ENCODE results near the gene TMEM89.

The TMEM89 gene

DNA sequence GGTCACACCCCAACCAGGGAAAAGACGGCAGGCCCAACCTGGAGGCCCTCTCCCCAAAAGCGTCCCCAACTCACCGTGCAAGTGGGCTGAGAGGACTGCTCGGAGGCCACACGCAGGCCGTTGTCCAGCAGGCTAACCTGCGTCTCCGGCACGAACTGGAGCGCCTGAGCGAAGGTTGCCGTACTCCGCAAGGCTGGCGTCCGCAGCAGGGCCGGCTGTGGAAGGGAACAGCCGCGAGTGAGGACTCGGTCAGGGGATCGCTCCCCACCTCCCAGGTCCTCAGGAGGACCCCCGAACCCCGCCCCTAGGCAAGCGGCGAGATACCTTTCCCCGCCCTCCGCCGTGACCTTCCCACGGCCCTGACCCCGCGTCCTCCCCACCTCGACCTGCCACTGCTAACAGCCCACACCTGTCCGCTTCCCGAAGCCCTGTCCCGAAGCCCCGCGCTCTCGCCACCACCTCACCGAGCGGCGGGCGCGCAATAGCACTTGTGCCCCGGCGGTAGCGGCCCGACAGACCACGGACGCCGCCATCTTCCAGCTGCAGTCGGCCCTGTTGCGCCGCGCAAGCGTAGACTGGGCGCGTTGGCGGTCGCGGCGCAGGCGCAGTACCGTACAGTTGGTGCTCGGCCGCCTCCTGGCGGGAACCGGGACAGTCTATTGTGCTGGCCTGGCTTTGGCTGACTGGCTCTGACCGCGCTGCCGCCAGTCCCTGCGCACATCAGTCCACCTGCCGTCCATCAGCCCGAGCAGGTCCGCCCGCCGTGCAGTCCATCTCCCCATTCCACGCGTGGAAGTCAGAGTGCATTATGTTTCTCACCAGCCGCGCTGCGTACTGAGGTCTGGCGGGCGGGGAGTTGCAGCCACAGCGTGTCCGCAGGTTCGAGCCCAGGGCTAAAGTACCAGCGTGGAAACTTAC lies 12.2 kb downstream of the TMEM89 start, which contains the start of gene UQCRC1 (continued):
- TF ChIP-seq ZNF140 (tag by site-specific recombination; IDR thresholded peaks at IDR 0.05) = no peak
- TF ChIP-seq HOXA7 (CRISPR knock-in tag; IDR thresholded peaks at IDR 0.05; ENCODE audit: borderline replicate concordance) = no peak
- TF ChIP-seq, protein P1, sequence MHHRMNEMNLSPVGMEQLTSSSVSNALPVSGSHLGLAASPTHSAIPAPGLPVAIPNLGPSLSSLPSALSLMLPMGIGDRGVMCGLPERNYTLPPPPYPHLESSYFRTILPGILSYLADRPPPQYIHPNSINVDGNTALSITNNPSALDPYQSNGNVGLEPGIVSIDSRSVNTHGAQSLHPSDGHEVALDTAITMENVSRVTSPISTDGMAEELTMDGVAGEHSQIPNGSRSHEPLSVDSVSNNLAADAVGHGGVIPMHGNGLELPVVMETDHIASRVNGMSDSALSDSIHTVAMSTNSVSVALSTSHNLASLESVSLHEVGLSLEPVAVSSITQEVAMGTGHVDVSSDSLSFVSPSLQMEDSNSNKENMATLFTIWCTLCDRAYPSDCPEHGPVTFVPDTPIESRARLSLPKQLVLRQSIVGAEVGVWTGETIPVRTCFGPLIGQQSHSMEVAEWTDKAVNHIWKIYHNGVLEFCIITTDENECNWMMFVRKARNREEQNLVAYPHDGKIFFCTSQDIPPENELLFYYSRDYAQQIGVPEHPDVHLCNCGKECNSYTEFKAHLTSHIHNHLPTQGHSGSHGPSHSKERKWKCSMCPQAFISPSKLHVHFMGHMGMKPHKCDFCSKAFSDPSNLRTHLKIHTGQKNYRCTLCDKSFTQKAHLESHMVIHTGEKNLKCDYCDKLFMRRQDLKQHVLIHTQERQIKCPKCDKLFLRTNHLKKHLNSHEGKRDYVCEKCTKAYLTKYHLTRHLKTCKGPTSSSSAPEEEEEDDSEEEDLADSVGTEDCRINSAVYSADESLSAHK (tag by site-specific recombination; IDR thresholded peaks at IDR 0.05) = no peak
- TF ChIP-seq ZNF571 (tag by site-specific recombination; IDR thresholded peaks at IDR 0.05) = no peak
- no peak for TF ChIP-seq ZNF146 (tag by site-specific recombination; IDR thresholded peaks at IDR 0.05)
- TF ChIP-seq ZNF701 (tag by site-specific recombination; IDR thresholded peaks at IDR 0.05) = no peak
- no peak for TF ChIP-seq ZNF585B (tag by site-specific recombination; IDR thresholded peaks at IDR 0.05)
- TF ChIP-seq ZNF561 (tag by site-specific recombination; IDR thresholded peaks at IDR 0.05; ENCODE audit: borderline replicate concordance) = no peak
- TF ChIP-seq, protein P2, sequence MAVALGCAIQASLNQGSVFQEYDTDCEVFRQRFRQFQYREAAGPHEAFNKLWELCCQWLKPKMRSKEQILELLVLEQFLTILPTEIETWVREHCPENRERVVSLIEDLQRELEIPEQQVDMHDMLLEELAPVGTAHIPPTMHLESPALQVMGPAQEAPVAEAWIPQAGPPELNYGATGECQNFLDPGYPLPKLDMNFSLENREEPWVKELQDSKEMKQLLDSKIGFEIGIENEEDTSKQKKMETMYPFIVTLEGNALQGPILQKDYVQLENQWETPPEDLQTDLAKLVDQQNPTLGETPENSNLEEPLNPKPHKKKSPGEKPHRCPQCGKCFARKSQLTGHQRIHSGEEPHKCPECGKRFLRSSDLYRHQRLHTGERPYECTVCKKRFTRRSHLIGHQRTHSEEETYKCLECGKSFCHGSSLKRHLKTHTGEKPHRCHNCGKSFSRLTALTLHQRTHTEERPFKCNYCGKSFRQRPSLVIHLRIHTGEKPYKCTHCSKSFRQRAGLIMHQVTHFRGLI (tag by site-specific recombination; IDR thresholded peaks at IDR 0.05) = no peak
- TF ChIP-seq, protein P3, sequence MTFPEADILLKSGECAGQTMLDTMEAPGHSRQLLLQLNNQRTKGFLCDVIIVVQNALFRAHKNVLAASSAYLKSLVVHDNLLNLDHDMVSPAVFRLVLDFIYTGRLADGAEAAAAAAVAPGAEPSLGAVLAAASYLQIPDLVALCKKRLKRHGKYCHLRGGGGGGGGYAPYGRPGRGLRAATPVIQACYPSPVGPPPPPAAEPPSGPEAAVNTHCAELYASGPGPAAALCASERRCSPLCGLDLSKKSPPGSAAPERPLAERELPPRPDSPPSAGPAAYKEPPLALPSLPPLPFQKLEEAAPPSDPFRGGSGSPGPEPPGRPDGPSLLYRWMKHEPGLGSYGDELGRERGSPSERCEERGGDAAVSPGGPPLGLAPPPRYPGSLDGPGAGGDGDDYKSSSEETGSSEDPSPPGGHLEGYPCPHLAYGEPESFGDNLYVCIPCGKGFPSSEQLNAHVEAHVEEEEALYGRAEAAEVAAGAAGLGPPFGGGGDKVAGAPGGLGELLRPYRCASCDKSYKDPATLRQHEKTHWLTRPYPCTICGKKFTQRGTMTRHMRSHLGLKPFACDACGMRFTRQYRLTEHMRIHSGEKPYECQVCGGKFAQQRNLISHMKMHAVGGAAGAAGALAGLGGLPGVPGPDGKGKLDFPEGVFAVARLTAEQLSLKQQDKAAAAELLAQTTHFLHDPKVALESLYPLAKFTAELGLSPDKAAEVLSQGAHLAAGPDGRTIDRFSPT (tag by site-specific recombination; IDR thresholded peaks at IDR 0.05) = no peak
- TF ChIP-seq ZNF654 (tag by site-specific recombination; IDR thresholded peaks at IDR 0.05; ENCODE audit: low read depth) = no peak
- TF ChIP-seq ZNF677 (tag by site-specific recombination; IDR thresholded peaks at IDR 0.05) = no peak
- TF ChIP-seq ZNF433 (tag by site-specific recombination; IDR thresholded peaks at IDR 0.05; ENCODE audit: low read depth) = no peak
- no peak for TF ChIP-seq ZNF514 (tag by site-specific recombination; IDR thresholded peaks at IDR 0.05)
- no peak for TF ChIP-seq IKZF3 (tag by site-specific recombination; IDR thresholded peaks at IDR 0.05)
- no peak for TF ChIP-seq GFI1B (tag by site-specific recombination; IDR thresholded peaks at IDR 0.05)
- TF ChIP-seq, protein P4, sequence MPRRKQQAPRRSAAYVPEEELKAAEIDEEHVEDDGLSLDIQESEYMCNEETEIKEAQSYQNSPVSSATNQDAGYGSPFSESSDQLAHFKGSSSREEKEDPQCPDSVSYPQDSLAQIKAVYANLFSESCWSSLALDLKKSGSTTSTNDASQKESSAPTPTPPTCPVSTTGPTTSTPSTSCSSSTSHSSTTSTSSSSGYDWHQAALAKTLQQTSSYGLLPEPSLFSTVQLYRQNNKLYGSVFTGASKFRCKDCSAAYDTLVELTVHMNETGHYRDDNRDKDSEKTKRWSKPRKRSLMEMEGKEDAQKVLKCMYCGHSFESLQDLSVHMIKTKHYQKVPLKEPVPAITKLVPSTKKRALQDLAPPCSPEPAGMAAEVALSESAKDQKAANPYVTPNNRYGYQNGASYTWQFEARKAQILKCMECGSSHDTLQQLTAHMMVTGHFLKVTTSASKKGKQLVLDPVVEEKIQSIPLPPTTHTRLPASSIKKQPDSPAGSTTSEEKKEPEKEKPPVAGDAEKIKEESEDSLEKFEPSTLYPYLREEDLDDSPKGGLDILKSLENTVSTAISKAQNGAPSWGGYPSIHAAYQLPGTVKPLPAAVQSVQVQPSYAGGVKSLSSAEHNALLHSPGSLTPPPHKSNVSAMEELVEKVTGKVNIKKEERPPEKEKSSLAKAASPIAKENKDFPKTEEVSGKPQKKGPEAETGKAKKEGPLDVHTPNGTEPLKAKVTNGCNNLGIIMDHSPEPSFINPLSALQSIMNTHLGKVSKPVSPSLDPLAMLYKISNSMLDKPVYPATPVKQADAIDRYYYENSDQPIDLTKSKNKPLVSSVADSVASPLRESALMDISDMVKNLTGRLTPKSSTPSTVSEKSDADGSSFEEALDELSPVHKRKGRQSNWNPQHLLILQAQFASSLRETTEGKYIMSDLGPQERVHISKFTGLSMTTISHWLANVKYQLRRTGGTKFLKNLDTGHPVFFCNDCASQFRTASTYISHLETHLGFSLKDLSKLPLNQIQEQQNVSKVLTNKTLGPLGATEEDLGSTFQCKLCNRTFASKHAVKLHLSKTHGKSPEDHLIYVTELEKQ (tag by site-specific recombination; IDR thresholded peaks at IDR 0.05; ENCODE audit: borderline replicate concordance) = no peak
- peak; percentile 97 for TF ChIP-seq ZNF335 (tag by site-specific recombination; conservative IDR thresholded peaks at IDR 0.05)
- TF ChIP-seq MZF1 (tag by site-specific recombination; IDR thresholded peaks at IDR 0.05; ENCODE audit: borderline replicate concordance) = no peak
- no peak; the same call in 1 of the 2 replicates for TF ChIP-seq KLF8 (tag by site-specific recombination; IDR thresholded peaks at IDR 0.05)
- TF ChIP-seq, protein P5, sequence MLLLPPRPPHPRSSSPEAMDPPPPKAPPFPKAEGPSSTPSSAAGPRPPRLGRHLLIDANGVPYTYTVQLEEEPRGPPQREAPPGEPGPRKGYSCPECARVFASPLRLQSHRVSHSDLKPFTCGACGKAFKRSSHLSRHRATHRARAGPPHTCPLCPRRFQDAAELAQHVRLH (tag by site-specific recombination; IDR thresholded peaks at IDR 0.05) = no peak
- peak; percentile 94 for TF ChIP-seq SCRT1 (tag by site-specific recombination; IDR thresholded peaks at IDR 0.05; ENCODE audit: borderline replicate concordance)
- TF ChIP-seq ZBTB21 (tag by site-specific recombination; IDR thresholded peaks at IDR 0.05) = no peak
- no peak for TF ChIP-seq ZNF169 (tag by site-specific recombination; IDR thresholded peaks at IDR 0.05)
- TF ChIP-seq WT1 (tag by site-specific recombination; IDR thresholded peaks at IDR 0.05) = no peak
- no peak for TF ChIP-seq HOXC10 (CRISPR knock-in tag; IDR thresholded peaks at IDR 0.05)
- TF ChIP-seq SALL2 (tag by site-specific recombination; IDR thresholded peaks at IDR 0.05; ENCODE audit: borderline replicate concordance) = no peak
- TF ChIP-seq ZNF292 (tag by site-specific recombination; IDR thresholded peaks at IDR 0.05; ENCODE audit: borderline replicate concordance, low read depth) = no peak
- TF ChIP-seq, protein P6, sequence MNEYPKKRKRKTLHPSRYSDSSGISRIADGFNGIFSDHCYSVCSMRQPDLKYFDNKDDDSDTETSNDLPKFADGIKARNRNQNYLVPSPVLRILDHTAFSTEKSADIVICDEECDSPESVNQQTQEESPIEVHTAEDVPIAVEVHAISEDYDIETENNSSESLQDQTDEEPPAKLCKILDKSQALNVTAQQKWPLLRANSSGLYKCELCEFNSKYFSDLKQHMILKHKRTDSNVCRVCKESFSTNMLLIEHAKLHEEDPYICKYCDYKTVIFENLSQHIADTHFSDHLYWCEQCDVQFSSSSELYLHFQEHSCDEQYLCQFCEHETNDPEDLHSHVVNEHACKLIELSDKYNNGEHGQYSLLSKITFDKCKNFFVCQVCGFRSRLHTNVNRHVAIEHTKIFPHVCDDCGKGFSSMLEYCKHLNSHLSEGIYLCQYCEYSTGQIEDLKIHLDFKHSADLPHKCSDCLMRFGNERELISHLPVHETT (tag by site-specific recombination; IDR thresholded peaks at IDR 0.05) = no peak

Measured in HEK293 (cell line).